Measurements from ENCODE around the gene DUSP22.
"Not testable (repeated sequence)": the region's sequence is repeated elsewhere in the genome, so short reads cannot be mapped to it uniquely, and the experiment has no call there.

The DUSP22 gene

DNA sequence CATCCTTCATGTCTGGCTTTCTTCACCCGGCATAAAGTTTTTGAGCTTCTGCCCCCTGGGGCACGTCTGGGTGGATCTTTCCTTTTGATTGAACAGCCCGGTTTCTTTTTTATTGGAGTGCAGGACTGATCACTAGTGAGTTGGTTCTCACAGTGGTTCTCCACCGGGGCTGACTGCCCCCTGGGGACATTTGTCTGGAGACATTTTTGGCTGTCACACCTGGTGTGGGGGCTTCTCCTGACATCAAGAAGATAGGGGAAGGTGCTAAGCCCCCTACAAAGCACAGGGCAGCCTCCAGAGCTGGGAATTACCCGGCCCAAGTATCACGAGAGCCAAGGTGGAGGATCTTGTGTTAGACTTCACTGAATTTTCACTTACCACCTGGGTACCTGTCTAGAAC is 73.5 kb downstream of the DUSP22 start:
- no peak for DNase-seq (ENCODE audit: low read depth)

DNA sequence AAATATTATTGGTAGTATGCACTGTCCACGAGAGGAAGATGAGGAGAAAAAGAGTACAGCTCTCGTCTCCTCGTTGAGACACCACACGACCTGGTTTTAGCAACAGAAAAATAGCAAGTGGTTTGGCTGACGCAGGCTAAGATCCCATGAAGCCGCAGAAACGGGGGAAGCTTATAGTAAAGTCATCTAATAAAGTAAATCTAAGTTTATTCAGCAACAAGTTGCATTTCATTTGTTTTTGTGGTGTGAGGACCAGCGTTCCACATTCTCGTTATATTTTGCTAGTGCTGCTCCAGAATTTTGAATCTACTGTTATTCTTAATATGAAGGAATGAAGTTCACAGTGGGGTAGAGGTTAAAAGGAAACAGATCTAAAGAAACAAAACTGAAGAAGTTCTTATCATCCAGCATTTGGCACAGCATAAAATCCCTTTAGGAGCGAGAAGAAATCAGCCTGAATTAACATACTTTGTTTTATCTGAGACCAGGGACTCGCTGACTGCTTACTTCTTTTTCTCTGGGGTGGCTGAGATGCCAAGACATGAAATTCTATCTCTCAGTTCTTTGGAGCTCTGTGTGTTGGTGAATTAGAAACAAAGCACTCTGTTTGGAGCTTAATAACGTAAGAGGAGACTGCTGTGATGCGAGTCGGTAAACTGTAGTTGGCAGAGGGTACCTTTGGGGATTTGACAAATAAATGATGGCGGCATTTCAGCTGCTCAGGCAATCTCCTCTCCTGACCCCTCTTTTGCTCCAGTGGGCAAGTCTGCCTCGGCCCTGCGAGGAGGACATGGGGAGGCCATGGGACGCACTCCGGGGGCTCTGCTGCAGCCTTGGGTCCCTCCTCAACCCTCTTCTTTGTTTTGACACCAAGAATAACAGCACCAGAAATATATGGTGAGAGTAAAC is 74.4 kb downstream of the DUSP22 start:
- no peak for DNase-seq (ENCODE audit: low read depth)

DNA sequence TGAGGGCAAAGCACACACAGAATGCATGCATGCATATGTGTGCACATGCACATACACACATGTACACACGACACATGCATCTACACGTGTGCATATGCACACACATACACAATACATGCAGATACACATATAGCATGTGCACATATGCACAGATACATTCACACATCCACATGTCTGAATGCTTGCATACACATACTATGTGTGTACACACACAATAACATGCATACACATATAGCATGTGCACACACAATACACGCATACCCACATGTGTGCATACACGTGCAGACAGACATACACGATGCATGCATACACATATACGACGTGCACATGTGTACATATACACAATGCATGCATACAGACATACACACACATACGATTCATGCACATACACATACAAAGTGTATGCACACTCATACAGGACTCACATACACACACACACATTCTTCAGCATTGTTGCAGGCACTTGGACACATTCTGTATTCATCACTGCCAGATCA is 75.1 kb downstream of the DUSP22 start:
- no peak for DNase-seq (ENCODE audit: low read depth)

DNA sequence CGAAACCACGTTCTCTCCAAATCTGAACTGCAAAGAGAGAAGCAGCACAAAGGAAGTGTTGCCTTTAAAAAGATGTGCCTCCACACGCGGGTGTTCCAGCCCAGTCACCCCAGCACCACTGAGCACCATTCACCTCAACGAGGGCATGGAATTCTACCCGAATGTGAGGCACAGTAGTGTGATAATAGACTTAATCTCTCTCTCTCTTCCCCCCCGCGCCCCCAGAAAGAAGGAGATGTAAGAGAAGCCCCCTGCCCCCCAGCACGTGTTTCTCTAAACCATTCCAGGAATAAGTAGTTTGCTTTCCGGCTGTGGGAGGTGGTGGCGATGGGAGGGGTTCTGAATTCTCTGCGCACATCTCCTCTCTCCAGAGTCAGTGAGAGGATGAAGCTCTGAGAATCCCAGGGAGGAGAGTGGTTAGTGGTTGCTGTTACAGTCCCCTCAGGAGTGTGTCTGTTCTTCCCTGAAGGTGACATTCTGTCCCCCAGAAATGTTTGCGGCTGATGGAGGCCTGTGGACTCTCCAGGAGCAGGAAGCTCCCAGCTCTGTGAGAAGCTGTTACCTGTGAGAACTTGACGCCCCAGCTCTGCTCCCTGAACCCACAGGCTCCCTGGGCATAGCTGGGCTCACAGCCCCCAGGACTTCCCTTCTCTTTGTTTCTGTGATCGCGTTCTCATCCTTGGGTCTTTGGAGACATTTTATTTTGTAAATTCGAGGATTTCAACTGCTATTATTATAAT is 75.8 kb downstream of the DUSP22 start:
- no peak for DNase-seq (ENCODE audit: low read depth)

DNA sequence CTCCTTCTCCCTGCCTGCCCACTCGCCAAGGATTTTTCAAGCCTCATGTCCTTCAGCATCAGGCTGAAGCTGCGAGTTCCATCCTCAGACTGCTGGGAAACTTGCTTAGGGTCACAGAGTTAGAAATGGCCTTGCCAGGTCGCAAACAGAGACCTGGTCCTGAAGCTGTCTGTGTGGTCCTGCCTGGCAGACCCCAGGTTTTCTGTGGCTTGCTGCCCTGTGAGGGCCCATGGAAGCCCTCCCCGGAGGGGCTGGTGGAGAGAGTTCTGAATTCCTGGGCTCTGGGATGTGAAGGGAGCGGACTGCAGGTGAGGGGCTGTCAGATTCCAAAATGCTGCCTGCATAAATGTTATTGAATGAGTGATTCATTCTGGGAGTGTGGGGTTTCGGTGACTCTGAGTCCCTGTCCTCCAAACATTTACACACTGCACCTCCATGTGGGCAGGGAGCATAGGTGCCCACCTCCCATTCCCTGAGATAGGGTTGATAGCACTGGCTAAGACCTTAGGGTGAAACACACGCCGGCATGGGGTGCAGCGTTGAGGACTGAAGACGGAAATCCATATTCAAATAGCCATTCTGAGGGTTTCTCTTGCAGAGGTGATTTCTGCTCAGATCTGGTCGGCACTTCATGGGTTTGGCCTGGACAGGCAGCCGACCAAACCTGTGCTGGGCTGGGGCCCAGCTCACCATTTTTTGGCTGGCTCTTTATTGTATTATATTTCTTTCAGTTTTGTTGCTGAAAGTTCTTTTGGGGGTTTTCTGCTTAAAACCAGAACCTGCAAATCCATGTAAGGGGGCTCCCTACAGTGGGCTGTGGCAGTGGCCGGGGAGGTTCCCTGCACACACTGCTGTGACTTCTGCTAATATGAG is 77.5 kb downstream of the DUSP22 start:
- no peak for DNase-seq (ENCODE audit: low read depth)

DNA sequence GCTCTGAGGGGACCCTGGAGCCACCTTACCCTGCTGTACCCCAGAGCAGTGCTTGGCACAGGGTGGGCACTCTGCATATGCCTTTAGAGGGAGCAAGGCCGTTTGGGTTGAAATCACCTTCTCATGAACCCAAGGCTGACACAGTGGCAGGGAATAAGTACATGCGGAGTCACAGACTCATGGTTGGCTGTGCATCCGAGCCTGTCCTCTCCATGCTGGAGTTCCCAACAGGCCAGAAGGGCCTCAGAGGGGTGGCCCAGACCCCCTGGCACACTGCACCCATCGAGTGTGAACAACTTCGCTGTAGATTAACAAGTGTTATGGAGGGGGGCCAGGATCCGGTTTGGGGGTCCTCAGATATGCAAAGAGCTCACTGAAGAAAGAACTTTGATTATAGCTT is 78.3 kb downstream of the DUSP22 start:
- no peak for DNase-seq (ENCODE audit: low read depth)

DNA sequence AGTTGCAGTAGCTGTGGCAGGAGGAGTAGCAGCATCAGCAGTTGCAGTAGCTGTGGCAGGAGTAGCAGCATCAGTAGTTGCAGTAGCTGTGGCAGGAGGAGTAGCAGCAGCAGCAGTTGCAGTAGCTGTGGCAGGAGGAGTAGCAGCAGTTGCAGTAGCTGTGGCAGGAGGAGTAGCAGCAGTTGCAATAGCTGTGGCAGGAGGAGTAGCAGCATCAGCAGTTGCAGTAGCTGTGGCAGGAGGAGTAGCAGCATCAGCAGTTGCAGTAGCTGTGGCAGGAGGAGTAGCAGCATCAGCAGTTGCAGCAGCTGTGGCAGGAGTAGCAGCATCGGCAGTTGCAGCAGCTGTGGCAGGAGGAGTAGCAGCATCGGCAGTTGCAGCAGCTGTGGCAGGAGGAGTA is 79.6 kb downstream of the DUSP22 start:
- DNase-seq (ENCODE audit: low read depth), result not testable (repeated sequence)

DNA sequence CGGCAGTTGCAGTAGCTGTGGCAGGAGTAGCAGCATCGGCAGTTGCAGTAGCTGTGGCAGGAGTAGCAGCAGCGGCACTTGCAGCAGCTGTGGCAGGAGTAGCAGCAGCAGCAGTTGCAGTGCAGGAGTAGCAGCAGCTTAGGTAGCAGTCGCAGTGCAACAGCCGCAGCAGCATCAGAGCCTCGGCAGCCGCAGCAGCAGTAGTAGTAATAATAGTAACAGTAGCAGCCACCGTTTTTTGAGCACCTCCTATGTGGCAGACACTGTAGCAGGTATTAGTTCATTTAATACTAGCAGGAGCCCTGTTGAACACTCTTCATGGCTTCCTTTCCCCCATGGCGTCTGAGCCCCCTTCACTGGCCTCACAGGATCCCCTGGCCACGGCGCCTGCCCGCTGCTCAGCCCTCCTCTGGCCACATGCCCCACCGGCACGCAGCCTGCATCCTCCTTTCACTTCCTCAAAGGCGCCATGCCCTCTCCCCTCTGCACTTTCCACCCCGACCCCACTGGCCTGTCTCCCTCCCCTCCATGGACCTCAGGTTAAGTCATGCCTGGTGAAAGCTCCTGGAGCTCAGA is 80.1 kb downstream of the DUSP22 start:
- DNase-seq (ENCODE audit: low read depth), result no peak

DNA sequence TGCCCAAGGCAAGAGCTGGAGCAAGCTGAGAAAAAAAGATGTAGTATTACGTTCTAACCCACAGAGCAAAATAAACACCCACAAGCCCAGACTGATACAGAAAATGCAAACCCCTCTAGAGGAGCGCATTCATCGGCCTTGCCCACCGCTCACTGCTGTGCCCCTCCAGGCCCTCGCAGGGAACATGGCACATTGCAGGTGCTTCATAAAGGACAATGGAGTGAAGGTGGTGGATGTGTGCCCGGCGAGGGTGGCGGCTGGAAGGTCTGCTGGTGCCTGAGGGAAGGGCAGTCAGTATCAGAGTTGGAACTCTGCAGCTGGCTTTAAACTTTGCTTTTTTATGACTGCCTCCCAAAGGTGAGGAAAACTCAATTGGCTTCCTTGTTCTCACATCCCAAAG is 80.7 kb downstream of the DUSP22 start:
- no peak for DNase-seq (ENCODE audit: low read depth)

DNA sequence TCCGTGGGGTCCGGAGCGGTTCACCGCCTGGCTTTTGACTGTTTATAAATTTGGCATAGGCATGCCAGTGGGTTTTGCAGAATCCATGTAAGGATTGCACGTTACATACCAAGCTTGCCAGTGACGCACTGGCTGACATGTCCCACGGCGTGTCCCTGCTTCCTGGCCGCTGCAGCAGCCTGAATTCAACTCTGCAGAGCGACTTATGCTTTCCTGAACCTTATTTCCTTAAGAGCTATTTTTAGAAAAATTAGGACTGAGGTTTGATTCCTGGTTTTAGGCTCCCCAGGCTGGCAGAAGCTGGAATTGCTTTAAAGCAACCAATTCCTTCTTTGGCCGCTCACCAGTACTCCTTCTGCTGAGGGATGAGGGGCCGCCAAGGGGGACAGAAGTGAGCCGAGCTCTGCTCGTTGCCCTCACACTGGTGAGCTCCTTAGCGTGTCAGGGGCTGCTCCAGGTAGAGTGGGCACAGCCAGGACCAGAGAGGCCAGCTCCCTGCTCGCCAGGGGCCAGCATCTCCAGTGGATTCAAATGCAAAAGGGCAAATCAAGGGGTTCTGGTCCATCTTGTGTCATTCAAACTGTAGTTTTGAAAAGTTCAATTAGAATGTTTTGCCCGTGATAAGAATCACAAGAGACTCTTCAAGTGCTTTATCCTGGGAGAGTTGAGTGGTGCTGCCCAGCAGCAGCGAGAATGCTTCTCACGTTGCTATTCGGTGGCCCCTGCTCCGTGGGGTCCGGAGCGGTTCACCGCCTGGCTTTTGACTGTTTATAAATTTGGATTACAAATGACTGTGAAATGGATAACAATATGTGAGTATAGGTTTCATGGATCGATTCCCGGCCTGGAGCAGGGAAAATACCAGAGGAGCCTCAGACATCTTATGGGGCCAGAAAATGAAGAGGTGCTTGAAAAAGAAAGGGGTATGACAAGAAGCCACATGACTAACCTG is 81.8 kb downstream of the DUSP22 start:
- no peak for DNase-seq (ENCODE audit: low read depth)

DNA sequence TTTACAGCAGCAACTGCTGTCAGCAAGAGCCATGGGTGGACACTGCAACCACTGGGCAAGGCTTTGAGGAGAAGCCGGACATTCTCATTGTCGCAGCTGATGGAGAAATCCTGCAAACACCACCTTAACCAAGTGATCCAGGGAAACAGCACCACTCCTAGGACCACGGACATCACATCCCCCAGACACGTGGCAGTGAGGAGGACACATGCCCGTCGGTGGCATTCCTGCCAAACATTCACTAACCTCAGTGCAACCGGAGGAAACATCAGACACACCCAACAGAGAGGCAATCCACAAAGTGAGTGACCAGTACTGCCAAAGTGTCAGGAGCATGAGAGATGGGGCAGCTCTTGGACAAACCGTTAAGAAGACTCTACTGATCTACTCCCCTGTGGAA is 82.7 kb downstream of the DUSP22 start:
- no peak for DNase-seq (ENCODE audit: low read depth)

DNA sequence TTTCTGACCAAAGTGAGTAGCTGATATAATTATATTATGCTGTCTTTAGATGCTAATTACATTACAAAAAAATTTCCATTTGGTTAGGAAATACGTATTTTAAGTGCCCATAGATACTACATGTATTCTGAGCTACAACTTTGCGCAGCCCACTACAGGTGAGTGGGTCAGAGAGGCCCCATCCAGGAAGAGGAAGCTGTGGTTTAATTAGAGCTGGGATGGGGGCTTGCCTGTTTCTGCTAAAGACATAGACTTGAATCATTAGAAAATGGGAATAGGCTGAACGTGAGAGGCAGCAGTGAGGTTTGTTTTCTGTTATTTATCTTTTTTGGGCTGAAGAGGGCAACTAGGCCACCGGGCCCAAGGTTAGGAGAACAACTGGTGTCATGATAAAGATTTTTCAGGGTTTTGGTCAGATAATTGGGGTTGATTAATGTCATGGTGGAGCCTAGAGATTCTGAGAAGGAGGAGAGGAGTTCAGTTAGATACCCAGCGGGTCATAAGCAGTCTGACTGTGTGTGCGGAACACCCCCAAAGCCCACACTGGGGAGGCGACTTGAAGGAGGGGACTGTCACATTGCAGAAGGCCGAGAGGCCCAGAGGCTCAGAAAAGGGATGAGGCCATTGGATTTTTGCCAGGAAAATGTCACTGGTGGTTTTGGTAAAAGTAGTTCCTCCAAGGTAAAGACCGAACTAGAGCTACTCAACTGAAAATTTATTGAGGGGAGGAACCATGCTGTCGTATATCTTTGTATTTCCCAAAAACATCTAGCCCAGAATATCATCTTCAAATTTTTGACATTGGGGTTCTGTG is 84.7 kb downstream of the DUSP22 start:
- DNase-seq (ENCODE audit: low read depth), result no peak

DNA sequence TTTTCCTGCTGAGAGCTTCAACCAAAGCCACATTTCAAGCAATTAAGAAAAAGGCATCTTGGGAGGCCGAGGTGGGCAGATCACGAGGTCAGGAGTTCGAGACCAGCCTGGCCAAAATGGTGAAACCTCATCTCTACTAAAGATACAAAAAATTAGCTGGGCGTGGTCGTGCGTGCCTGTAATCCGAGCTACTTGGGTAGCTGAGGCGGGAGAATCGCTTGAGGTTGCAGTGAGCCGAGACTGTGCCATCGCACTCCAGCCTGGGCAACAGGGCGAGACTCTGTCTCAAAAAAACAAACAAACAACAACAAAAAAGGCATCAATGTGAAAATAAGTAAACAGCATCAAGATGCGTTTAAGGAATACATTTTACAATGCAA is 85.3 kb downstream of the DUSP22 start:
- DNase-seq (ENCODE audit: low read depth), result not testable (repeated sequence)

DNA sequence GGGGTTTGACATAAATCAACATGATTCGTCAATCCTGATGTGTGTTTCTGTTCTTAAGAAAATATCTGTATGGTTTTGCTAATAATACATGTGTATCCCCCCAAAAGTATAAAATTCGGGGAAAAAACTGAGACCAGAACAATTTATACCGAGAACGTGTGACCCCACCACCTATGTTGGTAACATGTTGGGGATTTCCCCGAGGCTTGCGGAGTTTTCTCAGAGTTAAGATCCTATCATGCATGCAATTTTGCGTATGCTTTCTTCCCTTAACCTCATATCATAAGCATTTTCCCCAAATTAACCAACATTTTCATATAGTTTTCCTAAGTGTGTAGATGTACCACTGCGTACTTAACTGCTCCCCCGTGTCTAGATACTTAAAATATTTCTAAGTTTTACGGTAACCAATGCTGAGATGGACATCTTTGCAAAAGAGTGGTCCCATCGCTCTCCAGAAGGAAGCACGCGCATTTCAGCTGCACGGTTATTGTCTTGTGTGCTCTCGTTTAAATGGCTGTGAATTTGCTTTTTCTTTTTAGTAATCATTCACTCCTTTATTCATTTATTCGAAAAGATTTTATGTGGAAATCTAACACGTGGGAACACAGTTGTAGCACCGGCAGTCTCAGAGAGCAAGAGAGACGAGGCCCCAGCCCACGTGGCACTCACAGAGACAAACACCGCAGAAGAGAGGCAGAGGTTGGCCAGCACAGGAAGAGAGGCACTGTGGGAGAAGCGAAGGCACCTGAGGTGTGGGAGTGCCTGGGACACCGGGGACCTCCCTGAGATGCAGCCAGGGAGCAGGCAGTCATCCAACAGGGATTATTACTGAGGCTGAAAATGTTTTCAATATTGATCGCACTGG is 86.0 kb downstream of the DUSP22 start:
- DNase-seq (ENCODE audit: low read depth), result no peak

DNA sequence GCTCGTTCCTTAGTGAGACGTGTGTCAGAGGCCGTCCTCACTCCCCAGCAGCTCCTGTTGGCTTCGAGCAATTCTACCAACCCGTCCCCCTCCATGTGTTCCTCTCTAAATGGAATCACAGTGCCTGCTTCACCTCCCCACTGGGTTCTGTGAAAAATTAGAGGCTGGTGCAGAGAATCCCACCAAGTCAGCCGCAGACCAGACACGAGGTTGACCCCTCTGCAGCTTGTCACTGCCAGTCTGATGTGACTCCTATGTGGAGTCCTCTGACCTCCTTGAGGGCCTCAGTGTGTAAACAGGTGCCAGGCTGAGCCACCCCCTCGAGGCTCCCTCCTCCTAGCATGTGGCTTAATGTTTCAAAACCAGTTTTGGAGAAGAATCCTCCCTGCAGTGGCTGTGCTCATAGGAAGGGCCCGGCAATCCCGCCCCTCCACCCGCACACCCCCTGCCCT is 86.7 kb downstream of the DUSP22 start:
- DNase-seq (ENCODE audit: low read depth), result no peak

DNA sequence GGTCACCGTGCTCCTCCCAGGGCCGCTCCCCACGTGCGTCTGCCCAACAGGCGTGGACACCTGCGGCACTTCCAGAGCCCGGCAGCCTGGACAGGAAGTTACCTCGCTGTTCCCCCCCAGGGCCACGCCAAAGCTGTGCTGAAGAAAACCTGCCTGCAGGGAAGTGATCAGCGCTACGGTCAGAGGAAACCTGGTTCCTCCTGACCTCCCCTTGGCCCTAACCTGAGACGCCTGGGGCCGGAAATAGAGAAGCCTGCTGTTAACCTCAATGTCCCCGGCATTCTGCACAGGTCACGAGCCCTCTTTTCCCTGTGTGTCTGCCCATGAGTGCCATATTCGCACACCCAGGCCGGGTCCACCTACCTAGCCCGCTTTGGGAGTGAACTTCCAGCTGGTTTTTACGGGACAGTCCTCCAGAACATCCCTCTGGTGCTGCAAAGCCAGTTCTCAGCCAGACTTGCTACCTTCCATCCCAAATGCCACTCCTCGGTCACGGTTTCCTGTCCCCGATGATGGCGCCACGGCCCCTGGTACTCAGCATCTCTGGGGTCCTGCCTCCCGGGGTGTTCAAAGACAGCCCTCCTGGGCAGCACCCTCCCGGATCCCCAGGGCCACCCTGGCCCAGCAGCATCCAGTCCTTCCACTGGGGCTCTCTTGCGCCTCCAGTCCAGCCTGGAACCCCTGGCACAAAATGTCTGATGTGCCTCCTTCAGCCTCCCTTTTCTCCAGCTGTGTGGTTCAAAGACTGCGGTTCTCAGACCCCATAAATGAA is 87.3 kb downstream of the DUSP22 start:
- DNase-seq (ENCODE audit: low read depth), result no peak

DNA sequence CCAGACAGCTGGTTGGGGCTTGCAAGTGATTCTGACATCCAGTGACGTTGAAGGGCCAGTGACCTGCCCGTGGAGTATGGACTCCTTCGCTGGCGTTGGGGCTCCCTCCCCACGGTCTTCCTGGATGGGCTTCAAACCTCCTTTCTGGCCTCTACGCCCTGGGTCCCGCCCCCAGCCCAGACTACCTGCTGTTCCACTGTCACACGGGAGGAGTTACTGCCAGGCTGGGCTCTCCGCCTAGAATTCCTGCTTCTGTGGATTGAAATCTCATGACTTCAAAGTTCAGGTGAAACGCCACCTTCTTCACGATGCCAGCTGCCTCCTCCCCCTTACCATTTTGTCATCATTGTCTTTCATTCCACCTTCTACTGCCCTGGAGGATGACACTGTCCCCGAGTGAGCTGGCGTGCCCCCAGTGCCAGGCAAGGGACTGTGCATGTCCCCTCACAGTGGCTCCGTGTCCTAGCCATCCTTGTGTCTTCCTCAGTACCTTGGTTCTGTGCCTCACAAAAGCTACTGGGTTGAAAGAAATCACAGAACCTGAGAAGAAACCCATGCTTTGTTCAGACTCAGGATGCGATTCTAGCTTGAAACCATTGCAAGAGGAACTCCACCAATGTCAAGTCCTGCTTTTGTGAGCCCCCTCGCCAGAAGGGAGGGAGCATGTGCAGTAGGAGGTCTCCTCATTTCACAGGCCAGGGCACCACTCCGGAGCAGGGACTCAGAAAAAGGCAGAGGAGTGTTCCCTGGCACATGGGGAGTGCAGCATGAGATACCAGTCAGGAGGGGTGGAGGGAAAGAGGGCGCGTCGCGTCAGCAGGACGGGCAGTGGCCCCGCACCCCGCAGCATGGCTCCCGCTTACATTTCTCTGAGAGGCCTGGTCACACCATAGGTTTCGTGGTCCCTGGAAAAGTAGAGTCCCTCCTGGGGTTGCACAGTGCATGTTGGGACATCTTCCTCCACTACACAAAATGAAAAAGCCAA is 88.2 kb downstream of the DUSP22 start:
- no peak for DNase-seq (ENCODE audit: low read depth)

Measured in T-helper 22 cell (primary cell).